ENCODE measurements around the gene QTRT2. TPM values are rescaled to one million over a fixed set of nuclear protein-coding genes. Genes with fewer than 3 reads are reported as not detected.

The QTRT2 gene
- total and polyA plus RNA-seq, 10 of the 15 experiments (the other 5 are each of a cell fraction or from before 2014, with no cell fraction given) = 17.8 to 42.3 (median 28.7) TPM

GRCh38 chr3:114093596-114093995 is 37.1 kb downstream of the QTRT2 start (continued):
- TF ChIP-seq CEBPZ (IDR thresholded peaks at IDR 0.05; ENCODE audit: low read depth, low read length) (no peak), ZSCAN29 (IDR thresholded peaks at IDR 0.05) (no peak), ZBTB40 (IDR thresholded peaks at IDR 0.05; ENCODE audit: borderline replicate concordance) (no peak), ZNF687 (IDR thresholded peaks at IDR 0.05) (no peak), CTCF (IDR thresholded peaks at IDR 0.05 in 2 of 3, conservative IDR thresholded peaks at IDR 0.05 in 1 of 3; ENCODE audit: control insufficient read depth in 2 of 3, extremely low read depth in 1 of 3, insufficient read depth in 1 of 3, low read depth in 3 of 3, low read length in 3 of 3) (no peak)

Data from GM12878 (cell line).